GM19238 (cell line): Measurements from ENCODE around the gene SOHLH2.

ENCODE experiments used
- DNase-seq: peaks from one replicate; pipeline ENCODE4 v3.0.0; 2011; ENCODE audit warnings: low spot score; ENCODE audit not compliant: insufficient read length

The SOHLH2 gene

DNA sequence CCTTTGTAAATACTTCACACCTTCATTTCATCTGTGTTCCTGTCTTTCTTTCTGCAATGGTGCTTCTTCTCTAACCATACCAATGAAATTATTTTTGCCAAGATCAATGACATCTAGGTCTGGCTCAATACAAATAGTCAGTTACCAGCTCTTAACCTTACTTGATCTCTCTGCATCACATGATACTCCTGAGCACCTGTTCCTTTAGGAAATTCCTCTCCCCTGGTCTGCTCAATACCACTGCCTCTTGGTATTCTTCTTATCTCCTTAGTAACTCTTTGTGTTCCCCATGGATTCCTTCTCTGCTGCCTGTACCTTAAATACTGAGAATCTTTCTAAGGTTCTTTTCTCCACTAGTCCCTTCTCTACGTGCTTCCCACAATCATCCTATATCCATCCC is 25.9 kb downstream of the SOHLH2 start:
- no peak for DNase-seq

DNA sequence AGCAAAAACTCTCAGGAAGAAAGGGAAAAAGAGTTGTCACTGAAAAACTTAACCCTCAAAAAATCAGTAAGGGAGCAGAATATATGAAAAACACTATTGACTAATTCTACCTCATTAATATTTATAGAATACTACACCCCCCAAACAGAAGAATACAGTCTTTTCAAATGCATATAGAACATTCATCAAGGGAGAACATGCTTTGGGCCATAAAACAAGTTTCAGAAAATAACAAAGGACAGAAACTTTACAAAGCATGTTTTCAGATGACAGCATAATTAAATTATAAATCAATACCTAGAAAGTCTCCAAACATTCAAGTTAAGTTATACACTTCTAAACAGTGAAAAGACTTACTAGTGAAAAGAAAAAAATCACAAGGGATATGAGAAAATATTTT is 30.5 kb downstream of the SOHLH2 start:
- no peak for DNase-seq

GRCh38 chr13:36175621-36176020 is 38.7 kb downstream of the SOHLH2 start:
- no peak for DNase-seq

DNA sequence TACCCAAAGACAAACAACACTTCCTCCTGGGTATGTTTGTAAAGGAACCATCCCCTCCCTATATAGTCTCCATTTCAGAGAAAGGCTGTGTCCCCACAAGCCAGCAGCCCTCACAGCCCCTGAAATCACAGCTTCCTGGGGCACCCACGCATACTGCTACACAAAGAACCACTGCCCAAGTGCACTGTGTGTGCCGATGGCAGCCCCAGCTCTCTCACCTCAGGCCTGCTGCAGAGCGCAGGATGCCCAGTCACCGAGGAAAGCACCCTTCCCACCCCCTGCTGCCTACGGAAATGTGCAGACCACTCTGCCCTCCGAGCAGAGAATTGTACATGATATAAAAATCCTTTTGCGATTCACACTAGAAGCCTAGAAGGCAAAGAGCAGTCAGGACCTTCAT is 39.4 kb downstream of the SOHLH2 start:
- no peak for DNase-seq

GRCh38 chr13:36173571-36174322 is 40.6 kb downstream of the SOHLH2 start:
- DNase-seq: no peak

DNA sequence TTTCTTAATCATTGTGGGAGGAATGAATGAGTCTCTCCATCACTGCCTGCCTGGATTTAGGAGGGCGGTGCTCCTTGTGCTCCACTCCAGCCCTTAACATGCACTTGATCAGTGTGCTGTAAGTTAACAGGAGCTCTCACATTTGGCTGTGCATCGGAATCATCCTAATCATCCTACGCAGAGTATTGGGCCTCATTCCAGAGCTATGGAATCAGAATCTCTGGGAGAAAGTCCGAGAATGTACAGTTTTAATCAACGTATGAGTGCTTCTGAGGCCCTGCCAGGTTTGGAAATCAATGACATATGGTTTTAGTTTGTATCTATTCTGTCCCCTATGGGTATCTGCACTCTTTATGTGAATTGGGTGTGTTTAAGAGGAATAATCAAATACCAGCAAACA is 48.3 kb downstream of the SOHLH2 start:
- DNase-seq: no peak

- DNase-seq: no peak
These were observed 50.5 kb downstream of the SOHLH2 start for GRCh38 chr13:36163809-36164308.

GRCh38 chr13:36163286-36163685 is 51.1 kb downstream of the SOHLH2 start:
- DNase-seq: no peak

GRCh38 chr13:36160297-36160696 is 54.1 kb downstream of the SOHLH2 start:
- DNase-seq: no peak

GRCh38 chr13:36158611-36159010 is 55.7 kb downstream of the SOHLH2 start:
- no peak for DNase-seq

DNA sequence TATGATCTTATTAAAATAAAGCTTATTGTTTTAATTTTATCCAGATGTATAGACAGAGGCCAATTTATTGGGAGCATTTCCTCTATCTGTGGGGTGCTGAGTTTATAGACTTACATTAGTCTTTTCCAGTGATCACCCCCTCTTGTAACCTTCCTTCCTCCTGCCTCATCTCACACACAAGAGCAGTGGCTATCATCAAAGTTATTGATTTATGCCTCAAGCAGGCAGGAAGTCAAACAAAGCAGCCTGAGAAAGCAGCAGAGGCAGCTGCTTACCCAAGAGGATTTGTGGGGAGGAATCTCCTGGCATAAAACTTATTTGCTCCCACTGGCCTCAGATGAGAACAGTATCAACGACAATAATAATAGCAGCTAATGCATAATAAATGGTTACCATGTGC is 56.9 kb downstream of the SOHLH2 start:
- DNase-seq: no peak

DNA sequence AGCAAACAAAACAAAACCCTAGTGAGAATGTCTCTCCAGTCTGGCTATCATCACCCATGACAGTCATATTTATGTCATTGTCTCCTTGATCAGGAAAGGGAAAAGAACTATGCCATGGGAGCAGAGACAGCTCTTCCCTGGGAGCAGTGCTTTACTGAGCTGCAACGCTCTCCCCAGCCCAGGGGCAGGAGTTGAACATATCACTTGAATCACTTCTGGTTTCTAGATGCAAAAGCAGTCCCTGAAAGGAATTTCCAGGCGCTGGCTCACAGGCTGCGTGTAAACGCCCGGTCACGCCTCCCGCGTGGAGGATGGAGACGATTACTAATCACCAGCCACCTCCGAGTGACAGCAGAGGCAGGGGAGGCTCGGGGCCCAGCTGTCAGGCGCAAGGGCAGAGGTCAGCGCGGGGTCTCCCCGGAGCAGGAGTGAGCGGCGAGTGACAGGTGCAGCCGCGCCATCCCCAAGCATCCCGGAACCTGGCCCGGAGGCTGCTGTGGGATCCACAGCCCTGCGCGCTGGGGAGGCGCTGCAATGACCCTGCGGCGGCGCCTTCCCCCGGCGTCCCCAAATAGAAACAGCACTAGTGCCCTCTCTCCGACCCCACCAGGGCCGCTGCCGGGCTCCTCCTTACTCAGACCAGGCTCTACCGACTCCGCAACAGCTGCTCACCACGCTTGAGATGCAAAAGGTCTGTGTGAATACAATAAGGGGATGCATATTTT is 59.6 kb downstream of the SOHLH2 start:
- no peak for DNase-seq

DNA sequence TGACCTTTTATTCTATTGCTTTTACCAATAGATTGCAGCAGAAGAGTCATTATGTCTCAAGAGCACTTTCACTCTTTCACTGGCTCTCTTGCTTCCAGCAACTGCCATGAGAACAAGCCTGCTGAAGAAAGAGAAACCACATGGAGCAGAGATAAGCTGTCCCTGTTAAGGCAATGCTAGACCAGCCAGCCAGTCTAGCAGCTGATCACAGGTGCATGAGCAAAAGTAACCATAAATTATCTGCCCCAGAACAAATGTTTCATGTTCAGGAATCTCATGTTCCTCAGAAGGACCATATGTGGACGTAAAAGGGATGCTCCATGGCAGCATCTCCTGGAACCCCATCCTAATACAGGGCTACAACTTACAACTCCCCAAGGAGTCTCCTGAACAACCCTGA is 62.8 kb downstream of the SOHLH2 start:
- no peak for DNase-seq

- no peak for DNase-seq
These were observed 65.9 kb downstream of the SOHLH2 start for GRCh38 chr13:36148446-36148845.

DNA sequence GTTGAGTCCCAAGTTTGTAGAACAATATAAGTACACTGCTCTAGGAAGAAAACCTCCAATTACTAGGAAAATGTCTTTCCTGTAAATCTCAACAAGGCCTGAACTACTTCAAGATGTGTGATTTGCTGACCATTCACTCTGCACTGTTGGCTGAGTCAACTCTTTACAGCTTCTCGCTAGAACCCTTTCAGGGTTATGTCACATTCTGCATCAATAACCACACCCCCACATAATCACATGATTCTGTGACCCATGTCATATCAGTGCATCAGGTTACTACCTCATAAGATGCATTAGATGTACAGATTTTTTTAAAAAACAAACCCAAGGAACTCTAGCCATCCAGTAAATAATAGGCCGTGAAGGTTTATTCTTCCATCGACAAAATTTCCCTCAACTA is 67.0 kb downstream of the SOHLH2 start:
- DNase-seq: no peak

DNA sequence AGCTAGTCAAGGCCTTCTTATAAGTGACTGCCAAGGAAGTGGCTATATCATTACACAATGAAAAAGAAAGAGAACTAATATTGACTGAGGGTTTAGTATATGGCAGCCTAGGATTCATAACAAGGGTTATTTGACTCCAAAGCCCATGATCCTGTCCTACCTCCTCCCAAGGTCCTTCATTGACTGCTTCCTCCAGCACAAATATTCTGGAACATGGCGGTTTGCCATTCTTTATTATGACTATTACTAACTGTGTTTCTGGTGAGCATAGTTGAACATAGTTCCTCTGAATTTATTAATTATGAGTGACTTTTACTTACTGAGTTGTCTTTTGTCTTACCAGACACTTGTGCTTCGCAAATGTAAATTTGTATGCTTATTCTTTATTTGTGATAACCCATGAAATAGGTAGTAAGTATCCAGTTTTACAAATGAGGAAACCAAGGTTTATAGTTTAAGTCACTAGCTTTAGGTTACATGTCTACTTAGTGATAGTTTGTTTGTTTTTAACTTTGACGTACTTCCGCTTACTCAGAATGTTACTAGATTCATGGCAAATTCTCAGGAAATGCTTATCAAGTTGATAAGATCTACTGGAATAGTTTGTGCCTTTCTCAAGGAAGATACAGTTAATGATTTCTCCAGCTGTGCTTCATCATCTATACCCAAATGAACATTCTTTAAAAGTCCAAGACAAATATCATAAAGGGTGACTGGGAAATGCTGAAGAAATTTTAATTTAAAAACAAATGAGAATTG is 67.7 kb downstream of the SOHLH2 start:
- DNase-seq: no peak

GRCh38 chr13:36143738-36144137 is 70.6 kb downstream of the SOHLH2 start:
- DNase-seq: no peak

DNA sequence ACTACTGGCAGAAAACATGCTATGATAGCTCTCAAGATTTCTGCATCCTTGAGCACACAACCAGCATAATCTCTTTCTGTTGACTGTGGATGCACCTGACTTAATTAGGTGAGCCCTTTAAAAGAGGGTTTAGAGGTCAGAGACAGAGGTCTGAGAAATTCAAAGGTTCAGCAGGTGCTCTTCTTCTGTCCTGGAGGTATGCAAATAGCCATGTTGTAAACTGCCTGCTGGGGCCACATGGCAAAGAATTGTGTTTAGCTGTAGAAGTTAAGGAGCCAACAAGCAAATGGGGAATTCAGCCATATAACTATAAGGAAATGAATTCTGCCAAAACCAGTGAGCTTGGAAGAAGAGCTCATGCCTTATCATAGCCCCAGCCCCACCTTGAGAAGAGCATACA is 71.6 kb downstream of the SOHLH2 start:
- no peak for DNase-seq

DNA sequence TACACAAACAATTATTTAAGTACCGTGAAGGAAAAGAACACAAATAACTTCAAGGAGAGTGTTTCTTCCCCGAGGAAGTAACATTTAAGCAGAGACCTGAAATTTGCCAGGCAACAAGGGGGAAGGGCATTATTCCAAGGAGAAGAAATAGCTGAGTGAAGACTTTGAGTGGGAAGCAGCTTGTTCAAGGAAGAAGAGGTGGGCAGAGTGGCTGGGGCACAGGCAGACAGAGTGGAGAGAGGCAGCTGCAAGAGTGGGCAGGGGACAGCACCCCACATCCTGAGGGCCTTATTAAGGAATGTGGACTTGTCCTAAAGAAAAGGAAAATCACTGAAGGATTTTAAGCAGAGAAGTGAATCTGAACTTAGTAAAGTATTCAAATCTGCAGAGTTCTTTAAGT is 78.5 kb downstream of the SOHLH2 start:
- no peak for DNase-seq

GRCh38 chr13:36134632-36135031 is 79.7 kb downstream of the SOHLH2 start:
- DNase-seq: no peak

- no peak for DNase-seq
These were observed 80.3 kb downstream of the SOHLH2 start for GRCh38 chr13:36133950-36134626.

DNA sequence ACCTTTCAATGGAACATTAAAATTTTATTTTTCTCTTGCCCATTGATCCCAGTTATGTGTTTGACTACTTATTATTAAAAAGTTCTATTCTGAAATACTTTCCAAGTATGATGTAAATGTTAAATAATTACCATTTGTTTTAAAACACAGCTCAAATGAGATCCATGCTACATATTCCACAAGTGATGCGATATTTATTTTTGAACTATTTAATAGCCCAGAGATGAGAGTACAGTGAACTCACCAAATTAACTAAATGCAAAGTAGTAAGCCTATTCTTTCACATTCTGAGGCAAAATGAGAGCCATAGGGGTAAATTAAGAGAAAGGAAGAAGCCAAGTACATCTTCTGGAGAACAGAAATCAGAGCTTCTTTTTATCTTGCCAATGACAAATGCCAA is 82.0 kb downstream of the SOHLH2 start:
- no peak for DNase-seq
